GM19099 (cell line): ENCODE measurements around the gene CIAO2B.

ENCODE experiments used
- POLR2A ChIP-seq: IDR thresholded peaks from 3 replicates; pipeline ENCODE4 v1.6.1; 2011; ENCODE audit warnings: low read depth; ENCODE audit not compliant: insufficient read length; ENCODE audit errors: extremely low read depth

CIAO2B gene

GRCh38 chr16:66934138-66934838 lies at the start of gene CIAO2B:
TSS of gene CIAO2B (minus strand) at chr16:66934402. CDS start at chr16:66934364, 38 bp downstream.
- peak; percentile 85 for TF ChIP-seq POLR2A

- no peak for TF ChIP-seq POLR2A
These were observed 48.8 kb upstream of the CIAO2B start for GRCh38 chr16:66983033-66983432.

- no peak for TF ChIP-seq POLR2A
These were observed 45.0 kb upstream of the CIAO2B start for GRCh38 chr16:66979011-66979717.

GRCh38 chr16:66977341-66978113 lies 43.3 kb upstream of the CIAO2B start:
- TF ChIP-seq POLR2A, result no peak

GRCh38 chr16:66976746-66977145 lies 42.5 kb upstream of the CIAO2B start:
- no peak for TF ChIP-seq POLR2A

GRCh38 chr16:66975302-66975893 lies 41.2 kb upstream of the CIAO2B start:
- TF ChIP-seq POLR2A, result no peak

- no peak for TF ChIP-seq POLR2A
These were observed 39.5 kb upstream of the CIAO2B start for GRCh38 chr16:66973716-66974115.

GRCh38 chr16:66972983-66973382 lies 38.8 kb upstream of the CIAO2B start:
- no peak for TF ChIP-seq POLR2A

- no peak for TF ChIP-seq POLR2A
These were observed 36.8 kb upstream of the CIAO2B start for GRCh38 chr16:66970775-66971720.

GRCh38 chr16:66968847-66969246 lies 34.6 kb upstream of the CIAO2B start:
- TF ChIP-seq POLR2A, result no peak

- no peak for TF ChIP-seq POLR2A
These were observed 29.8 kb upstream of the CIAO2B start for GRCh38 chr16:66964049-66964448.

GRCh38 chr16:66961914-66962313 lies 27.7 kb upstream of the CIAO2B start:
- TF ChIP-seq POLR2A, result no peak

- TF ChIP-seq POLR2A, result no peak
These were observed 27.0 kb upstream of the CIAO2B start, which contains the start of gene CES3 for GRCh38 chr16:66961065-66961744. TSS of gene CES3 (plus strand) at chr16:66961266. CDS start at chr16:66961308, 42 bp downstream.

- no peak for TF ChIP-seq POLR2A
These were observed 26.1 kb upstream of the CIAO2B start for GRCh38 chr16:66960270-66960669.

- TF ChIP-seq POLR2A, result no peak
These were observed 25.5 kb upstream of the CIAO2B start for GRCh38 chr16:66959704-66960161.
